Heart left ventricle (tissue), 16 donors: ENCODE data around the gene RAB30. TPM values are rescaled to one million over a fixed set of nuclear protein-coding genes. Genes with fewer than 3 reads are reported as not detected.
A peak's percentile ranks its signal among the peaks of the same experiment; 100 is the strongest.

Experiments used
- ATAC-seq, 4 donors: fragments of 200-7000 bp; cut with Tn5 transposase; one replicate each; pipeline ENCODE4 v1.9.1; 2020 to 2022; ENCODE audit warnings: moderate library complexity in 4 of 4, mild to moderate bottlenecking in 3 of 4, moderate number of reproducible peaks in 1 of 4
- DNase-seq, 5 donors: peaks; one replicate each; pipeline ENCODE4 v3.0.0-alpha.2; 2020
- H3K27ac ChIP-seq, 12 donors: fragments of 200-600 bp; sonication (generic) in 4 of 12; one replicate each; pipeline versions ENCODE4 v1.5.0 to v1.8.0; 2016 to 2022; ENCODE audit warnings: mild to moderate bottlenecking in 2 of 12
- H3K27me3 ChIP-seq, 9 donors: fragments of 200-600 bp; sonication (generic) in 2 of 9; one replicate each; pipeline versions ENCODE4 v1.5.1 to v1.8.0; 2016 to 2022; ENCODE audit warnings: mild to moderate bottlenecking in 3 of 9
- H3K36me3 ChIP-seq, 9 donors: fragments of 200-600 bp; sonication (generic) in 2 of 9; one replicate each; pipeline versions ENCODE4 v1.5.0 to v1.8.0; 2018 to 2022; ENCODE audit warnings: mild to moderate bottlenecking in 2 of 9
- H3K4me1 ChIP-seq, 12 donors: fragments of 200-600 bp; sonication (generic) in 4 of 12; one replicate each; pipeline versions ENCODE4 v1.5.0 to v1.8.0; 2016 to 2022; ENCODE audit warnings: mild to moderate bottlenecking in 3 of 12
- H3K4me3 ChIP-seq, 12 donors: fragments of 200-600 bp; sonication (generic) in 4 of 12; one replicate each; pipeline versions ENCODE4 v1.5.0 to v1.8.0; 2017 to 2022; ENCODE audit warnings: mild to moderate bottlenecking in 9 of 12, moderate library complexity in 4 of 12
- H3K9me3 ChIP-seq, 12 donors: fragments of 200-600 bp; sonication (generic) in 4 of 12; one replicate each; pipeline versions ENCODE4 v1.5.0 to v1.8.0; 2016 to 2022; ENCODE audit warnings: mild to moderate bottlenecking in 1 of 12
- POLR2A ChIP-seq, 2 donors: fragments of 450-650 bp; IDR thresholded peaks; one replicate each; pipeline ENCODE4 v1.6.1; 2017; ENCODE audit warnings: antibody characterized with exemption in 2 of 2, mild to moderate bottlenecking in 2 of 2, moderate library complexity in 2 of 2
- WGBS, 4 donors: extraction: QIAGEN DNeasy Blood & Tissue Kit in 2 of 4; methylation state at CpG; one replicate each; pipeline versions ENCODE4 v1.1.5 to v1.1.7; 2013 to 2018; 5-methylcytosine and 5-hydroxymethylcytosine counted together
- intact Hi-C, 10 donors: fragments of 100-400 bp; cut with DNase I; formaldehyde crosslinking; loops; one replicate each; pipeline versions ENCODE4 v1.11.1 to v1.14.2; 2022
- polyA plus RNA-seq, 2 donors: library from polyadenylated mRNA; stranded (reverse); fragments of 200-250 nt; gene quantifications; one replicate each; pipeline ENCODE4 v1.2.3, GENCODE V29; 2013
- total RNA-seq, 9 donors: library from RNA; depleted of rRNA in 2 of 9; stranded (reverse); fragments of >200 nt in 2 of 9; fragmentation: NEBNext Ultra II Directional in 3 of 9; extraction: Animal tissue kit (Norgen Biotek cat#: 25700) in 3 of 9; gene quantifications; one replicate each; pipeline versions ENCODE4 v1.1.0 to v1.2.4, GENCODE V29; 2016 to 2023
- TF ChIP-seq, protein P1 (sequence below), 12 donors: fragments of 200-600 bp; sonication (generic) in 4 of 12; IDR thresholded peaks; one replicate each; pipeline versions ENCODE4 v1.5.0 to v1.8.0; 2018 to 2022; ENCODE audit warnings: antibody characterized with exemption in 12 of 12, mild to moderate bottlenecking in 5 of 12
- donor health status: ischemic (EF 13 %, LVEDD 7.1; RV severe dilation, severe dysfunction).
- donor health status: healthy with polysubstance abuse.
- donor health status: DM: no; HTN: yes; CAD: no.
- donor health status: DM: no; HTN: no; CAD: no.
- donor health status: ischemic (EF 25% LVEDD 6.9; RV normal size, moderate dysfunction).
- donor health status: ischemic (EF 25% LVEDD 5.7; RV mildly dilated, moderate dysfunction).
- donor health status: healthy.
- donor health status: DM: yes; HTN: yes; CAD: no.
- donor health status: ischemic (EF 35%, LVEDD 5.7; RV mildly dilated, moderate dysfunction).
- donor health status: nonischemic (EF 11% LVEDD 7.7; RV severe dilation, severe dysfunction).
- donor health status: DM: yes; HTN: yes; CAD: no.
- donor health status: PGD.
- donor health status: ischemic (EF 29% LVEDD 5.4; RV normal size, mild dysfunction).
- donor health status: nonischemic (EF 23%, LVEDD 6.1; RV moderate dilation, normal function).

The RAB30 gene
- total and polyA plus RNA-seq, 11 donors, result 4.4 to 28.4 (median 18.8) TPM

- ATAC-seq, result no peak
Observed at GRCh38 chr11:83008581-83008923, 63.1 kb downstream of the RAB30 start.

GRCh38 chr11:83007909-83008580 lies 63.7 kb downstream of the RAB30 start:
- 2 to 10% (median 7%) methylated on average over 6 of the region's 6 CpGs for WGBS, 4 donors
- Histone ChIP-seq H3K27ac (peak overlapping the region; percentile 12 to 78 (median 68)), H3K36me3 (no peaks in the 10 kb centered on the region), H3K4me3 (peak overlapping the region in 1 of 12 donors; percentile 4), H3K4me1 (peaks cover 7 to 59% (median 42%) of the 10 kb centered on the region in 12 donors), H3K9me3 (no peaks in the 10 kb centered on the region), H3K27me3 (no peaks in the 10 kb centered on the region)
- ATAC-seq (peak; percentile 82 to 94 (median 89)), DNase-seq (peak; percentile 59 to 78 (median 75))
- intact Hi-C loops, result loop anchor here in 5 of 10 donors (5.0 to 10.0 kb wide), 3 partner anchors 44 to 157 kb away; partner anchors contain the start of gene RAB30 (in 4 of the 5)
- no peak for TF ChIP-seq POLR2A (IDR thresholded peaks at IDR 0.05)
- TF ChIP-seq, protein P1, sequence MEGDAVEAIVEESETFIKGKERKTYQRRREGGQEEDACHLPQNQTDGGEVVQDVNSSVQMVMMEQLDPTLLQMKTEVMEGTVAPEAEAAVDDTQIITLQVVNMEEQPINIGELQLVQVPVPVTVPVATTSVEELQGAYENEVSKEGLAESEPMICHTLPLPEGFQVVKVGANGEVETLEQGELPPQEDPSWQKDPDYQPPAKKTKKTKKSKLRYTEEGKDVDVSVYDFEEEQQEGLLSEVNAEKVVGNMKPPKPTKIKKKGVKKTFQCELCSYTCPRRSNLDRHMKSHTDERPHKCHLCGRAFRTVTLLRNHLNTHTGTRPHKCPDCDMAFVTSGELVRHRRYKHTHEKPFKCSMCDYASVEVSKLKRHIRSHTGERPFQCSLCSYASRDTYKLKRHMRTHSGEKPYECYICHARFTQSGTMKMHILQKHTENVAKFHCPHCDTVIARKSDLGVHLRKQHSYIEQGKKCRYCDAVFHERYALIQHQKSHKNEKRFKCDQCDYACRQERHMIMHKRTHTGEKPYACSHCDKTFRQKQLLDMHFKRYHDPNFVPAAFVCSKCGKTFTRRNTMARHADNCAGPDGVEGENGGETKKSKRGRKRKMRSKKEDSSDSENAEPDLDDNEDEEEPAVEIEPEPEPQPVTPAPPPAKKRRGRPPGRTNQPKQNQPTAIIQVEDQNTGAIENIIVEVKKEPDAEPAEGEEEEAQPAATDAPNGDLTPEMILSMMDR (IDR thresholded peaks at IDR 0.05), result no peak

More at GRCh38 chr11:83008581-83008923, 63.1 kb downstream of the RAB30 start:
- Histone ChIP-seq H3K27ac (peak overlapping the region in 10 of 12 donors; percentile 36 to 78 (median 69)), H3K9me3 (no peaks in the 10 kb centered on the region), H3K4me3 (no peak overlapping the region), H3K27me3 (no peaks in the 10 kb centered on the region), H3K4me1 (peaks cover 7 to 63% (median 45%) of the 10 kb centered on the region in 12 donors), H3K36me3 (no peaks in the 10 kb centered on the region)
- DNase-seq, result no peak
- TF ChIP-seq POLR2A (IDR thresholded peaks at IDR 0.05), result no peak
- TF ChIP-seq, protein P1 (IDR thresholded peaks at IDR 0.05), result no peak
- WGBS, 4 donors, result 95 to 100% (median 95%) methylated on average over 2 of the region's 2 CpGs
- intact Hi-C loops, result loop anchor here in 5 of 10 donors (5.0 to 10.0 kb wide), 3 partner anchors 44 to 156 kb away; partner anchors contain the start of gene RAB30 (in 4 of the 5)

- intact Hi-C loops, result loop anchor here in 5 of 10 donors (5.0 to 10.0 kb wide), 3 partner anchors 45 to 157 kb away; partner anchors contain the start of gene RAB30 (in 4 of the 5)
- Histone ChIP-seq H3K9me3 (no peaks in the 10 kb centered on the region), H3K4me1 (peaks cover 7 to 55% (median 38%) of the 10 kb centered on the region in 12 donors), H3K36me3 (no peaks in the 10 kb centered on the region), H3K27me3 (no peaks in the 10 kb centered on the region), H3K27ac (peak overlapping the region; percentile 2 to 78 (median 68)), H3K4me3 (peak overlapping the region in 1 of 12 donors; percentile 4)
- 64 to 85% (median 82%) methylated on average over 5 of the region's 5 CpGs for WGBS, 4 donors
- no peak for ATAC-seq
- TF ChIP-seq, protein P1 (IDR thresholded peaks at IDR 0.05), result no peak
- TF ChIP-seq POLR2A (IDR thresholded peaks at IDR 0.05), result no peak
- DNase-seq, result no peak
Observed at GRCh38 chr11:83007477-83007876, 64.2 kb downstream of the RAB30 start.

- H3K4me3 ChIP-seq, result no peak overlapping the region
- H3K4me1 ChIP-seq, result peaks cover 5 to 55% (median 38%) of the 10 kb centered on the region in 12 donors
- H3K36me3 ChIP-seq, result no peaks in the 10 kb centered on the region
- 57 to 81% (median 69%) methylated on average over 1 of the region's 1 CpG for WGBS, 4 donors
- H3K9me3 ChIP-seq, result no peaks in the 10 kb centered on the region
- peak overlapping the region in 7 of 12 donors; percentile 2 to 76 (median 69) for H3K27ac ChIP-seq
- intact Hi-C loops, result loop anchor here in 5 of 10 donors (5.0 to 10.0 kb wide), 3 partner anchors 45 to 158 kb away; partner anchors contain the start of gene RAB30 (in 4 of the 5)
- TF ChIP-seq POLR2A (IDR thresholded peaks at IDR 0.05), result no peak
- TF ChIP-seq, protein P1 (IDR thresholded peaks at IDR 0.05), result no peak
- DNase-seq (no peak), ATAC-seq (no peak)
- H3K27me3 ChIP-seq, result no peaks in the 10 kb centered on the region
Observed at GRCh38 chr11:83006877-83007330, 64.8 kb downstream of the RAB30 start.
